HCT116 (cell line): Measurements from ENCODE around the gene CAMK1D. TPM values are rescaled to one million over a fixed set of nuclear protein-coding genes. Genes with fewer than 3 reads are reported as not detected.

Experiments used
- ATAC-seq: fragments of 200-7000 bp; cut with Tn5 transposase; 2 replicates; pipeline ENCODE4 v1.9.1; 2020; ENCODE audit warnings: mild to moderate bottlenecking, moderate library complexity
- BruUV-seq: library from RNA; stranded (reverse); fragments of 400-500 nt; replicated peaks from 2 replicates; lab custom pipeline; 2021; lab: Mats Ljungman, UMichigan
- CTCF ChIA-PET: fragments of 300-600 bp; sonication (Branson Sonifier 250); formaldehyde crosslinking; loops from one replicate; lab custom pipeline; 2021; ENCODE audit warnings: antibody characterized with exemption; lab: Charles Lee
- POLR2A ChIA-PET: fragments of 300-600, 350-600 bp; sonication (Branson Sonifier 250); formaldehyde crosslinking; loops from one replicate; lab custom pipeline; 2021; ENCODE audit warnings: antibody characterized with exemption; lab: Charles Lee
- RAD21 ChIA-PET, 2 experiments: fragments of 300-600 bp; sonication (Branson Sonifier 250); formaldehyde crosslinking; loops; one replicate each; lab custom pipeline; 2023; ENCODE audit warnings: low total read pairs in 2 of 2; ENCODE audit not compliant: uncharacterized antibody in 2 of 2, unreplicated experiment in 2 of 2, low non-redundant PET in 1 of 2; lab: Charles Lee
- DNase-seq: peaks from one replicate; pipeline ENCODE4 v3.0.0-alpha.2; 2010; ENCODE audit warnings: low read depth, low spot score
- H2AFZ ChIP-seq: fragments of 200-600 bp; shearing (Covaris generic), sonication (generic); 2 replicates; pipeline ENCODE4 v1.6.1; 2017; ENCODE audit warnings: low read depth, mixed run types, mixed read lengths, antibody characterized with exemption, low read length; ENCODE audit not compliant: poor library complexity, severe bottlenecking
- H3K27ac ChIP-seq: 2 replicates; pipeline ENCODE4 v1.5.1; 2012; ENCODE audit warnings: low read depth, low read length
- H3K27me3 ChIP-seq: fragments of 200-600 bp; sonication (generic); 2 replicates; pipeline ENCODE4 v1.6.1; 2016; ENCODE audit warnings: mixed run types, low read length, mixed read lengths; ENCODE audit not compliant: insufficient read depth
- H3K36me3 ChIP-seq, 2 experiments: fragments of 200-500 bp in 1 of 2; fragments of 200-600 bp in 1 of 2; sonication (Bioruptor generic) in 1 of 2; sonication (generic) in 1 of 2; 2 replicates each; pipeline versions ENCODE4 v1.5.1 to v1.6.1; 2014 to 2016; ENCODE audit warnings: low read length in 2 of 2, inconsistent platforms in 1 of 2, mixed read lengths in 1 of 2, mixed run types in 1 of 2; ENCODE audit not compliant: insufficient read depth in 2 of 2, control insufficient read depth in 1 of 2
- H3K4me1 ChIP-seq, 2 experiments: fragments of 200-600 bp in 1 of 2; sonication (generic) in 1 of 2; 2 replicates each; pipeline versions ENCODE4 v1.5.1 to v1.6.1; 2012 to 2017; ENCODE audit warnings: low read length in 2 of 2, inconsistent platforms in 1 of 2, mild to moderate bottlenecking in 1 of 2, mixed read lengths in 1 of 2, mixed run types in 1 of 2, moderate library complexity in 1 of 2; ENCODE audit not compliant: insufficient read depth in 2 of 2, control insufficient read depth in 1 of 2
- H3K4me2 ChIP-seq: fragments of 200-600 bp; sonication (generic); 2 replicates; pipeline ENCODE4 v1.6.1; 2017; ENCODE audit warnings: mixed run types, low read length, mixed read lengths
- H3K4me3 ChIP-seq, 2 experiments: fragments of 200-600 bp in 1 of 2; sonication (generic) in 1 of 2; replicated peaks in 1 of 2; 2 replicates each; pipeline ENCODE4 v1.5.1; 2011 to 2016; ENCODE audit warnings: low read length in 2 of 2, control low read depth in 1 of 2, low read depth in 1 of 2, mild to moderate bottlenecking in 1 of 2, mixed read lengths in 1 of 2, mixed run types in 1 of 2
- H3K79me2 ChIP-seq: fragments of 200-600 bp; sonication (generic); 2 replicates; pipeline ENCODE4 v1.6.1; 2017; ENCODE audit warnings: mild to moderate bottlenecking, mixed run types, low read length, moderate library complexity, mixed read lengths; ENCODE audit not compliant: insufficient read depth
- H3K9ac ChIP-seq: fragments of 200-600 bp; sonication (generic); 2 replicates; pipeline ENCODE4 v1.6.1; 2016; ENCODE audit warnings: low read length, mixed read lengths
- H3K9me2 ChIP-seq: fragments of 200-600 bp; sonication (generic), shearing (Covaris generic); 2 replicates; pipeline ENCODE4 v1.6.1; 2017; ENCODE audit warnings: mixed run types, mild to moderate bottlenecking, moderate library complexity; ENCODE audit not compliant: insufficient read depth
- H3K9me3 ChIP-seq, 2 experiments: fragments of 200-500 bp in 1 of 2; fragments of 200-600 bp in 1 of 2; sonication (Bioruptor generic) in 1 of 2; sonication (generic) in 1 of 2; 2 replicates each; pipeline ENCODE4 v1.6.1; 2014 to 2017; ENCODE audit warnings: low read length in 2 of 2, mixed read lengths in 2 of 2, inconsistent platforms in 1 of 2, low read depth in 1 of 2, mild to moderate bottlenecking in 1 of 2, mixed run types in 1 of 2, moderate library complexity in 1 of 2; ENCODE audit not compliant: control insufficient read depth in 1 of 2, insufficient read depth in 1 of 2
- H4K20me1 ChIP-seq: fragments of 200-600 bp; sonication (generic), shearing (Covaris generic); 2 replicates; pipeline ENCODE4 v1.6.1; 2017; ENCODE audit warnings: mixed run types, mild to moderate bottlenecking, moderate library complexity; ENCODE audit not compliant: insufficient read depth
- ATF3 ChIP-seq: IDR thresholded peaks from 2 replicates; pipeline ENCODE4 v1.6.1; 2012
- CBX3 ChIP-seq: IDR thresholded peaks from 2 replicates; pipeline ENCODE4 v1.6.1; 2012; ENCODE audit warnings: low read depth
- EZH2 ChIP-seq: fragments of 200-600 bp; sonication (generic); IDR thresholded peaks from 2 replicates; pipeline ENCODE4 v1.6.1; 2017; ENCODE audit warnings: antibody characterized with exemption, mixed run types
- FOSL1 ChIP-seq: IDR thresholded peaks from 2 replicates; pipeline ENCODE4 v1.6.1; 2012; ENCODE audit warnings: low read depth
- JUND ChIP-seq: IDR thresholded peaks from 2 replicates; pipeline ENCODE4 v1.6.1; 2012
- MAX ChIP-seq: IDR thresholded peaks from 2 replicates; pipeline ENCODE4 v1.6.1; 2012
- RAD21 ChIP-seq: IDR thresholded peaks from 2 replicates; pipeline ENCODE4 v1.6.1; 2012; ENCODE audit warnings: low read depth, mild to moderate bottlenecking
- SRF ChIP-seq: IDR thresholded peaks from 2 replicates; pipeline ENCODE4 v1.6.1; 2012; ENCODE audit warnings: low read depth
- TCF7L2 ChIP-seq: IDR thresholded peaks from 2 replicates; pipeline ENCODE4 v1.7.0; 2011; ENCODE audit warnings: borderline replicate concordance, inconsistent platforms; ENCODE audit not compliant: insufficient read depth, insufficient read length; ENCODE audit errors: extremely low read depth
- ZBTB33 ChIP-seq: IDR thresholded peaks from 2 replicates; pipeline ENCODE4 v1.6.1; 2011; ENCODE audit warnings: mild to moderate bottlenecking, low read length, moderate library complexity; ENCODE audit not compliant: insufficient replicate concordance; ENCODE audit errors: extremely low read depth
- ZFX ChIP-seq: fragments of 450-650 bp; IDR thresholded peaks from 2 replicates; pipeline ENCODE4 v1.6.1; 2017
- intact Hi-C: fragments of 100-400 bp; cut with micrococcal nuclease; formaldehyde crosslinking; loops from 2 replicates; pipeline ENCODE4 v1.10.0; 2022
- total RNA-seq: library from RNA; stranded (reverse); gene quantifications from one replicate; pipeline ENCODE4 v1.2.1, GENCODE V29; 2021; ENCODE audit not compliant: unreplicated experiment

CAMK1D gene
- total RNA-seq, 1 experiment from 2014 or later, result 9.6 TPM

GRCh38 chr10:12797471-12798262 is 448.3 kb downstream of the CAMK1D start:
- BruUV-seq, result no TSS peak
- H3K4me2 ChIP-seq, result peak overlapping the region; percentile 32
- H3K36me3 ChIP-seq, result no peaks in the 10 kb centered on the region
- ATAC-seq (peak; percentile 87), DNase-seq (no peak)
- intact Hi-C loops, result no loop called here
- POLR2A ChIA-PET, result no interaction called here
- no peak overlapping the region for H3K27ac ChIP-seq
- H3K4me1 ChIP-seq, result peaks cover 14 to 15% of the 10 kb centered on the region in 2 experiments
- no peak overlapping the region for H3K9ac ChIP-seq
- CTCF ChIA-PET, result interaction anchor here (1.7 kb wide), 1 partner anchor 15 kb away, joined by 6 read pairs; no protein-coding TSS in a partner anchor
- no peaks in the 10 kb centered on the region for H3K27me3 ChIP-seq
- RAD21 ChIA-PET, result no interaction called here
- no peaks in the 10 kb centered on the region for H3K9me3 ChIP-seq
- TF ChIP-seq SRF (0 out of 2 replicates have a peak, but pooled peaks have one; percentile 32), MAX (0 out of 2 replicates have a peak, but pooled peaks have one; percentile 27), ZBTB33 (no peak), TCF7L2 (no peak), RAD21 (no peak), JUND (0 out of 2 replicates have a peak, but pooled peaks have one; percentile 12), EZH2 (no peak), CBX3 (no peak), ATF3 (no peak), ZFX (no peak), FOSL1 (no peak)
- TF ChIP-seq, all 23 proteins: peak for 3
- H3K79me2 ChIP-seq, result no peaks in the 10 kb centered on the region
- no peaks in the 10 kb centered on the region for H4K20me1 ChIP-seq
- H3K4me3 ChIP-seq, result no peak overlapping the region
- H3K9me2 ChIP-seq, result no peaks in the 10 kb centered on the region
- no peak overlapping the region for H2AFZ ChIP-seq
